ENCODE data around the gene COPS6.

- TF ChIP-seq CTCF (IDR thresholded peaks at IDR 0.05) (no peak), EZH2phosphoT487 (IDR thresholded peaks at IDR 0.05) (no peak)
Observed at GRCh38 chr7:100051611-100052010, 37.2 kb upstream of the COPS6 start.

All from neural progenitor cell (in vitro differentiated cells).